Gastroesophageal sphincter (tissue), 3 donors: ENCODE results near the gene CALHM3.

Experiments used
- EP300 ChIP-seq: sonication (generic); formaldehyde crosslinking; IDR thresholded peaks from one replicate; pipeline ENCODE4 v1.6.1; 2017; ENCODE audit warnings: antibody characterized with exemption, mild to moderate bottlenecking
- POLR2A ChIP-seq, 2 donors: fragments of 450-650 bp; IDR thresholded peaks; one replicate each; pipeline ENCODE4 v1.6.1; 2017; ENCODE audit warnings: antibody characterized with exemption in 2 of 2, mild to moderate bottlenecking in 2 of 2, moderate library complexity in 1 of 2
- POLR2AphosphoS5 ChIP-seq: sonication (generic); formaldehyde crosslinking; IDR thresholded peaks from one replicate; pipeline ENCODE4 v1.6.1; 2017; ENCODE audit warnings: antibody characterized with exemption
- TF ChIP-seq, protein P1 (sequence below), 4 experiments: fragments of 200-600 bp in 2 of 4; fragments of 450-650 bp in 2 of 4; sonication (generic) in 1 of 4; IDR thresholded peaks; one replicate each; pipeline ENCODE4 v1.5.1; 2017 to 2019; ENCODE audit warnings: antibody characterized with exemption in 4 of 4, mild to moderate bottlenecking in 2 of 4, moderate library complexity in 2 of 4

DNA sequence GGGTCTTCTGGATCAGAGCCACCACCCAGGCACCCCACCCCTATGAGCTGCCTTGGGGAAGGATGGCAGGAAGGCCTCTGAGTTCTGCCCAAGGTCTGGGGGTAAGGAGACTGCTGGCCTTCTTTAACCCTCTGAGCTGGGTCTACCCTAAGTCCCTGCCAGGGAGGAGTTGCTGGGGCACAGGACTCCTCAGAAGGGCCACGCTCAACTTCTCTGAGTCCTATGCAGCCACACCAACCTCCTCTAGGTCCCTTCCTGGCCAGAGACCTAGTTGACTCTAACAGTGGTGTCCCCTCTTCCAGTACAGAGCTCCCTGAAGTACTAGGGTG is 11.9 kb upstream of the CALHM3 start:
- TF ChIP-seq, protein P1, sequence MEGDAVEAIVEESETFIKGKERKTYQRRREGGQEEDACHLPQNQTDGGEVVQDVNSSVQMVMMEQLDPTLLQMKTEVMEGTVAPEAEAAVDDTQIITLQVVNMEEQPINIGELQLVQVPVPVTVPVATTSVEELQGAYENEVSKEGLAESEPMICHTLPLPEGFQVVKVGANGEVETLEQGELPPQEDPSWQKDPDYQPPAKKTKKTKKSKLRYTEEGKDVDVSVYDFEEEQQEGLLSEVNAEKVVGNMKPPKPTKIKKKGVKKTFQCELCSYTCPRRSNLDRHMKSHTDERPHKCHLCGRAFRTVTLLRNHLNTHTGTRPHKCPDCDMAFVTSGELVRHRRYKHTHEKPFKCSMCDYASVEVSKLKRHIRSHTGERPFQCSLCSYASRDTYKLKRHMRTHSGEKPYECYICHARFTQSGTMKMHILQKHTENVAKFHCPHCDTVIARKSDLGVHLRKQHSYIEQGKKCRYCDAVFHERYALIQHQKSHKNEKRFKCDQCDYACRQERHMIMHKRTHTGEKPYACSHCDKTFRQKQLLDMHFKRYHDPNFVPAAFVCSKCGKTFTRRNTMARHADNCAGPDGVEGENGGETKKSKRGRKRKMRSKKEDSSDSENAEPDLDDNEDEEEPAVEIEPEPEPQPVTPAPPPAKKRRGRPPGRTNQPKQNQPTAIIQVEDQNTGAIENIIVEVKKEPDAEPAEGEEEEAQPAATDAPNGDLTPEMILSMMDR (IDR thresholded peaks at IDR 0.05), result no peak
- TF ChIP-seq EP300, result no peak
- TF ChIP-seq POLR2AphosphoS5, result no peak
- no peak for TF ChIP-seq POLR2A (IDR thresholded peaks at IDR 0.05)
